ENCODE results near the gene MAP2K5.

GRCh38 chr15:67743558-67743957, 201.1 kb downstream of the MAP2K5 start:
- TF ChIP-seq POLR2A (IDR thresholded peaks at IDR 0.05) (no peak), CTCF (IDR thresholded peaks at IDR 0.05) (no peak)

All from right lobe of liver (tissue), 4 donors.